Measurements from ENCODE around the gene MOCS1.

The MOCS1 gene

GRCh38 chr6:39929039-39929732, 5.1 kb downstream of the MOCS1 start:
- Mint-ChIP-seq H3K9me3 (no peaks in the 10 kb centered on the region), H3K36me3 (ENCODE audit: insufficient read depth) (peaks cover 7% of the 10 kb centered on the region), H3K4me1 (peaks cover 5% of the 10 kb centered on the region), H3K27ac (ENCODE audit: low read depth) (no peak overlapping the region), H3K27me3 (peaks cover 46% of the 10 kb centered on the region), H3K4me3 (no peak overlapping the region)
- no peak for ATAC-seq (replicated peaks; ENCODE audit: extremely low read depth, poor library complexity, severe bottlenecking)
- no peak for DNase-seq (ENCODE audit: low spot score in 2 of 2)

DNA sequence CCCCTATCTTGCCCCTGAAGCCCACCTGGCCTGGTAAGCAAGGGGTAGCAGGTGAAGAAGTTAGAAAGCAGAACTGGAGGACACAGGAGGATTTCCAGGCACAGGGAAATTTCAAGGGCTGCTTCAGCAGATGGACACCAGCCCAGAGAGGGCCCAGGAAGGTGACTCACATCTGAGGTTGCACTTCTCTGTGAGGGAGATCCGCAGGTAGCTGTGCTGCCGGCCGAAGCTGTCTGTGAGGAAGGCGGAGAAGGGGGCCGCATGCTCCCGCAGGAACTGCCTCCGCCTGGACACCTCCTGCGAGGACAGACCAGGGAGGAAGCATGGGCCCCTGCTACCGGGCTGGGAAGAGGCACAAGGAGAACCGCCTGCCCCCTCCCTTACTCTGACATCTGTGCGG, 7.1 kb downstream of the MOCS1 start:
- H3K4me1 Mint-ChIP-seq, result no peaks in the 10 kb centered on the region
- peaks cover 7% of the 10 kb centered on the region for H3K36me3 Mint-ChIP-seq (ENCODE audit: insufficient read depth)
- no peak overlapping the region for H3K4me3 Mint-ChIP-seq
- no peaks in the 10 kb centered on the region for H3K9me3 Mint-ChIP-seq
- DNase-seq (ENCODE audit: low spot score in 2 of 2), result no peak
- H3K27ac Mint-ChIP-seq (ENCODE audit: low read depth), result no peak overlapping the region
- ATAC-seq (replicated peaks; ENCODE audit: extremely low read depth, poor library complexity, severe bottlenecking), result no peak
- peaks cover 29% of the 10 kb centered on the region for H3K27me3 Mint-ChIP-seq

DNA sequence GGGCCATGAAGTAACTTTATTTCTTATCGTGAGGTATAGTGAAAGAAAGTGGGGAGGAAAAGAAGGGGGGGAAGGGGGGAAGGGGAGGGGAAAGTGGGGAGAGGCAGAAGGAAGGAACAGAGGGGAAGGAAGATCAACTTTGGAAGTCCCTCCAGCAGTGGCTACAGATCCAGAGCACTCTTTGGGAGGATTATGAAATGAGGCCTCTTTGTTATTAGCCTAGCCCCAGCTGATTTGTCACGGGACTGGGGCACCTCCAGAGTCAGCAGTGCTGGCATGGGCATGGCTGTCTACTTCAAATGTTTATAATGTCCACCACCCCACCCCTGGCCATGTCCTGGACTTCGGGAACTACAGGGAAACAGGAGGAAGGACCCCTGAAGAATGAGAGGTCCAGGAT, 7.6 kb downstream of the MOCS1 start:
- Mint-ChIP-seq H3K27ac (ENCODE audit: low read depth) (no peak overlapping the region), H3K4me3 (no peak overlapping the region), H3K9me3 (no peaks in the 10 kb centered on the region), H3K36me3 (ENCODE audit: insufficient read depth) (peaks cover 7% of the 10 kb centered on the region), H3K27me3 (peaks cover 24% of the 10 kb centered on the region), H3K4me1 (no peaks in the 10 kb centered on the region)
- no peak for ATAC-seq (replicated peaks; ENCODE audit: extremely low read depth, poor library complexity, severe bottlenecking)
- no peak for DNase-seq (ENCODE audit: low spot score in 2 of 2)

DNA sequence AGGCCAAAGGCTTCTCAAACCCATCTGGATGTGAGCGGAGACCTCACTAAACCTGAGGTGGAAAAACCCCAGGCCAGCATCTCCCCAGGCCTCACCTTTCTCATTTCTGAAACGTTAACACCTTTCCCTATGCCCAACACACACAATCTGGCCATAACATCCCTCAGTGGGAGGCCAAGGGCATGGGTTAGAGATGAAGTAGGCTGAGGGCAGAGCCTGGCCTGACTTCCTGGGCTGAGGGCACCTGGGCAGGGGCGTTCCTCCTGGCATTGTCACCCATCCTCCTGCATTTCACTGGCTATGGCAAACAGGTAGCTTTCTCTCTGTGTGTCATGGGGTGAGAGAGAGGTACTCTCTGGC, 8.4 kb downstream of the MOCS1 start:
- DNase-seq (ENCODE audit: low spot score in 2 of 2) (no peak), ATAC-seq (replicated peaks; ENCODE audit: extremely low read depth, poor library complexity, severe bottlenecking) (no peak)
- H3K9me3 Mint-ChIP-seq, result no peaks in the 10 kb centered on the region
- H3K27ac Mint-ChIP-seq (ENCODE audit: low read depth), result peak overlapping the region; percentile 5
- H3K36me3 Mint-ChIP-seq (ENCODE audit: insufficient read depth), result peaks cover 7% of the 10 kb centered on the region
- no peaks in the 10 kb centered on the region for H3K4me1 Mint-ChIP-seq
- peaks cover 21% of the 10 kb centered on the region for H3K27me3 Mint-ChIP-seq
- no peak overlapping the region for H3K4me3 Mint-ChIP-seq

- ATAC-seq (replicated peaks; ENCODE audit: extremely low read depth, poor library complexity, severe bottlenecking) (no peak), DNase-seq (ENCODE audit: low spot score in 2 of 2) (no peak)
- Mint-ChIP-seq H3K4me1 (no peaks in the 10 kb centered on the region), H3K36me3 (ENCODE audit: insufficient read depth) (peaks cover 7% of the 10 kb centered on the region), H3K4me3 (no peak overlapping the region), H3K27ac (ENCODE audit: low read depth) (no peak overlapping the region), H3K27me3 (peaks cover 19% of the 10 kb centered on the region), H3K9me3 (no peaks in the 10 kb centered on the region)
These were observed 8.9 kb downstream of the MOCS1 start for GRCh38 chr6:39925191-39925930.

DNA sequence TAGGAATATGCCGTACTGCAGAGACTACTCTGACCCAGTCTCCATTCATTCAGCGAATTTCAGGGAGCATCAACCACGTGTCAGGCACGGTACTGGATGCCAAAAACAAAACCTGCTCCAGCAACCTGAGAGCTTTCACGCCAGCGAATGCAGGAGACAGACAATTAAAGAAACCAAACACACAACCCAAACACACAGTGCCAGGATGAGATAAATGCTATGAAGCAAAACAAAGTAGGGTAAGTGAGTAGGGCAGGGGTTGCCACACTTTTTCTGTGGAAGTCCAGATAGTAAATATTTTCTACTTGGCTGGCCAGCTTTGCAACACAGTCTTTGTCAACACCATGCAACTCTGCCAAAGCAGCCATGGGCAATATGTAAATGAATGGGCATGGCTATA, 10.0 kb downstream of the MOCS1 start:
- ATAC-seq (replicated peaks; ENCODE audit: extremely low read depth, poor library complexity, severe bottlenecking) (no peak), DNase-seq (ENCODE audit: low spot score in 2 of 2) (no peak)
- no peak overlapping the region for H3K27ac Mint-ChIP-seq (ENCODE audit: low read depth)
- H3K4me3 Mint-ChIP-seq, result no peak overlapping the region
- H3K36me3 Mint-ChIP-seq (ENCODE audit: insufficient read depth), result peaks cover 7% of the 10 kb centered on the region
- H3K9me3 Mint-ChIP-seq, result no peaks in the 10 kb centered on the region
- H3K27me3 Mint-ChIP-seq, result peaks cover 8% of the 10 kb centered on the region
- no peaks in the 10 kb centered on the region for H3K4me1 Mint-ChIP-seq

DNA sequence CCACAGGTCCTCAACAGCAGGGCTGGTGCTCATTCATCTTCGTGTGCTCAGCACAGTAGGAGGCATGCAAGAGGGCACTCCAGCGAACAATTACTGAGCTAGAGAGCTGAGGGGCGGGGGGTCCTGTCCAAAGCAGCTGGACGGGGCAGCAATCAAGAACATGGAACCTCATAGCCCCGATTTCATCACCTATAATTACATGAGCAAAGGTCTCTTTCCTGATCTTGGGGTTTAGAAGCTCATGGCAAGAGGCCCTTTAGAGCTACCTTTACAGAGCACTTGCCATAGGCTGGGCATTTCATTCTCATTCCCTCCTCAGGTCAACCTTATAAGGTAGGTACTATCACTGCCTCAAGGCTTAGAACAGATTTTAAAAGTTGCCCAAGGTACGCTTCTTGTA, 10.4 kb downstream of the MOCS1 start:
- Mint-ChIP-seq H3K4me1 (no peaks in the 10 kb centered on the region), H3K9me3 (no peaks in the 10 kb centered on the region), H3K4me3 (no peak overlapping the region), H3K36me3 (ENCODE audit: insufficient read depth) (peaks cover 7% of the 10 kb centered on the region), H3K27me3 (peaks cover 4% of the 10 kb centered on the region), H3K27ac (ENCODE audit: low read depth) (no peak overlapping the region)
- no peak for DNase-seq (ENCODE audit: low spot score in 2 of 2)
- no peak for ATAC-seq (replicated peaks; ENCODE audit: extremely low read depth, poor library complexity, severe bottlenecking)

DNA sequence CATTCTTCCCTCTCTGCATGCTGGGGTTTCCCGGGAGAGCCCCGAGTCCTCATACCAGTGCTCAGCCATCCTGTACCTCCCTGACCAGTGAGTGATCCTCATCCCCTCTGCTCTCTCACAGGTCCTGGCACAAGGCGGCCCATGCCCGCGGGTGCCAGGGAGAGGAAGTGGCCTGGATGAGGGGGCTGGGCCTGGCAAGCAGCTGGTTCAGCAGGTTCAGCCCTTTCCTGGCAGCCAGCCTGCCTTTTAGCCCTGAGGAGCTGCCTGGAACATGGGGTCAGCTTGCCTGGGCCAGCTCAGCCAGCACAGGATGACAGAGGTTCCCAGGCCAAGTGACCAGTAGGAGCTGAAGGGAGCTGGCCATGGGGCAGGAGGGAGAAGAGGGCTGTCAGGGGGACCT, 10.9 kb downstream of the MOCS1 start:
- DNase-seq (ENCODE audit: low spot score in 2 of 2) (no peak), ATAC-seq (replicated peaks; ENCODE audit: extremely low read depth, poor library complexity, severe bottlenecking) (no peak)
- H3K4me3 Mint-ChIP-seq, result no peak overlapping the region
- no peak overlapping the region for H3K27ac Mint-ChIP-seq (ENCODE audit: low read depth)
- no peaks in the 10 kb centered on the region for H3K9me3 Mint-ChIP-seq
- peaks cover 7% of the 10 kb centered on the region for H3K36me3 Mint-ChIP-seq (ENCODE audit: insufficient read depth)
- no peaks in the 10 kb centered on the region for H3K4me1 Mint-ChIP-seq
- H3K27me3 Mint-ChIP-seq, result no peaks in the 10 kb centered on the region

DNA sequence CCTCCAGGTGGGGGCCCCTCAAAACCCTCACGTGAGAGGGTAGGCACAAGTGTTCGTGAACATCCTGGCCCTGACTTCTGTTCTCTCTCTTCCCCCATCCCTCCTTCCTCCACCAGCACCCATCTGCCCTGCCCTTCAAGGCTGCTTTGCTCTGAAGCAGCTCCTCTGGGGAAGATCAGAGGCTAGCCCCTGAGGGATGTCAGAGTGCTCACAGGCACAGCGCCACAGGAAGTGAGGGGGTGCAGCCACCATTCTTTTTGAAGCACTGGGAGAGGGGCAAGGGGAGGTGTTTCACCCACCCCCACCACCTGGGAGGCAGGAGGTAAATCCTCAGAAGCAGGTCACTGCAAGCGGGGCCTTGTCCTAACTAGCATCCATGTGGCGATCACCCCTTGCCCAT, 11.4 kb downstream of the MOCS1 start:
- Mint-ChIP-seq H3K4me3 (no peak overlapping the region), H3K36me3 (ENCODE audit: insufficient read depth) (peaks cover 7% of the 10 kb centered on the region), H3K27me3 (no peaks in the 10 kb centered on the region), H3K9me3 (no peaks in the 10 kb centered on the region), H3K4me1 (no peaks in the 10 kb centered on the region), H3K27ac (ENCODE audit: low read depth) (no peak overlapping the region)
- DNase-seq (ENCODE audit: low spot score in 2 of 2), result no peak
- ATAC-seq (replicated peaks; ENCODE audit: extremely low read depth, poor library complexity, severe bottlenecking), result no peak

- Mint-ChIP-seq H3K27ac (ENCODE audit: low read depth) (no peak overlapping the region), H3K27me3 (peaks cover 13% of the 10 kb centered on the region), H3K4me3 (no peak overlapping the region), H3K9me3 (no peaks in the 10 kb centered on the region), H3K4me1 (no peaks in the 10 kb centered on the region), H3K36me3 (ENCODE audit: insufficient read depth) (no peaks in the 10 kb centered on the region)
- DNase-seq (ENCODE audit: low spot score in 2 of 2) (no peak), ATAC-seq (replicated peaks; ENCODE audit: extremely low read depth, poor library complexity, severe bottlenecking) (no peak)
These were observed 14.1 kb downstream of the MOCS1 start for GRCh38 chr6:39920157-39920556.

DNA sequence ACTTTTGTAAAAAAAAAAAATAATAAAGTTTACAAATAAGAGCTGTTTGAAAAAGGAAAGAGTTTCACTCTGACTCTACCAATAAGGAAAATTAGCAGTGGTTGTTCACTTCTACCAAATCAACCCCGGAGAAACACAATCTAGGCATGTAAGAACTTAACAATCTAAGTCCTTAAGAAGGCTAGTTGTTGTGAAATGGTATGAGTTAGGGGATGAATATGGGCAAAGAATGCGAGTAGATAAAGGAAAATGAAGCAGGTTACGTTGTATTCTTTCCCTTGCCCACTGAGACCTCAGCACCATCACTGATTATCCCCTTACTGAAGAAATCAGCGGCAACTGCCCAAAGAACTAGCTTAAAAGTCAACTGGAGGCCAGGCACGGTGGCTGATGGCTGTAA, 15.4 kb downstream of the MOCS1 start:
- H3K4me3 Mint-ChIP-seq, result no peak overlapping the region

GRCh38 chr6:39917981-39918380, 16.3 kb downstream of the MOCS1 start:
- ATAC-seq (replicated peaks; ENCODE audit: extremely low read depth, poor library complexity, severe bottlenecking) (no peak), DNase-seq (ENCODE audit: low spot score in 2 of 2) (no peak)
- Mint-ChIP-seq H3K9me3 (no peaks in the 10 kb centered on the region), H3K27me3 (peaks cover 13% of the 10 kb centered on the region), H3K36me3 (ENCODE audit: insufficient read depth) (no peaks in the 10 kb centered on the region), H3K4me1 (no peaks in the 10 kb centered on the region), H3K4me3 (no peak overlapping the region), H3K27ac (ENCODE audit: low read depth) (no peak overlapping the region)

More for the DNA sequence above, 15.4 kb downstream of the MOCS1 start:
- Mint-ChIP-seq H3K36me3 (ENCODE audit: insufficient read depth) (no peaks in the 10 kb centered on the region), H3K9me3 (no peaks in the 10 kb centered on the region), H3K27ac (ENCODE audit: low read depth) (no peak overlapping the region), H3K27me3 (peaks cover 13% of the 10 kb centered on the region), H3K4me1 (no peaks in the 10 kb centered on the region)
- DNase-seq (ENCODE audit: low spot score in 2 of 2), result no peak
- ATAC-seq (replicated peaks; ENCODE audit: extremely low read depth, poor library complexity, severe bottlenecking), result no peak

- Mint-ChIP-seq H3K9me3 (no peaks in the 10 kb centered on the region), H3K36me3 (ENCODE audit: insufficient read depth) (no peaks in the 10 kb centered on the region), H3K27ac (ENCODE audit: low read depth) (no peak overlapping the region), H3K4me3 (no peak overlapping the region), H3K27me3 (peaks cover 13% of the 10 kb centered on the region), H3K4me1 (no peaks in the 10 kb centered on the region)
- DNase-seq (ENCODE audit: low spot score in 2 of 2), result no peak
- ATAC-seq (replicated peaks; ENCODE audit: extremely low read depth, poor library complexity, severe bottlenecking), result no peak
These were observed 16.9 kb downstream of the MOCS1 start for GRCh38 chr6:39917329-39917728.

Measured in central memory CD8-positive, alpha-beta T cell (primary cell).